Measurements from ENCODE around the gene FOXN4. TPM values are rescaled to one million over a fixed set of nuclear protein-coding genes. Genes with fewer than 3 reads are reported as not detected.

FOXN4 gene
- polyA plus RNA-seq, 1 donor from 2014 or later, result 0.14 TPM

- Histone ChIP-seq H3K79me2 (replicated peaks; ENCODE audit: insufficient read depth, low read length) (no peaks in the 10 kb centered on the region), H3K36me3 (ENCODE audit: insufficient read depth, low read length) (no peaks in the 10 kb centered on the region), H3F3A (ENCODE audit: insufficient read depth, low read length, poor library complexity, severe bottlenecking) (no peaks in the 10 kb centered on the region), H3K9me2 (ENCODE audit: insufficient read depth, low read length) (no peaks in the 10 kb centered on the region), H3K9me3 (ENCODE audit: low read length) (no peaks in the 10 kb centered on the region), H3K9ac (ENCODE audit: low read length) (no peak overlapping the region), H3K4me3 (ENCODE audit: low read length) (no peak overlapping the region), H2AFZ (ENCODE audit: low read depth, low read length) (no peak overlapping the region), H3K27ac (ENCODE audit: low read length) (no peak overlapping the region), H3K4me2 (ENCODE audit: low read length) (no peak overlapping the region), H4K20me1 (ENCODE audit: insufficient read depth) (no peaks in the 10 kb centered on the region), H3K27me3 (ENCODE audit: insufficient read depth, low read depth, low read length) (no peaks in the 10 kb centered on the region)
- TF ChIP-seq, protein P1, sequence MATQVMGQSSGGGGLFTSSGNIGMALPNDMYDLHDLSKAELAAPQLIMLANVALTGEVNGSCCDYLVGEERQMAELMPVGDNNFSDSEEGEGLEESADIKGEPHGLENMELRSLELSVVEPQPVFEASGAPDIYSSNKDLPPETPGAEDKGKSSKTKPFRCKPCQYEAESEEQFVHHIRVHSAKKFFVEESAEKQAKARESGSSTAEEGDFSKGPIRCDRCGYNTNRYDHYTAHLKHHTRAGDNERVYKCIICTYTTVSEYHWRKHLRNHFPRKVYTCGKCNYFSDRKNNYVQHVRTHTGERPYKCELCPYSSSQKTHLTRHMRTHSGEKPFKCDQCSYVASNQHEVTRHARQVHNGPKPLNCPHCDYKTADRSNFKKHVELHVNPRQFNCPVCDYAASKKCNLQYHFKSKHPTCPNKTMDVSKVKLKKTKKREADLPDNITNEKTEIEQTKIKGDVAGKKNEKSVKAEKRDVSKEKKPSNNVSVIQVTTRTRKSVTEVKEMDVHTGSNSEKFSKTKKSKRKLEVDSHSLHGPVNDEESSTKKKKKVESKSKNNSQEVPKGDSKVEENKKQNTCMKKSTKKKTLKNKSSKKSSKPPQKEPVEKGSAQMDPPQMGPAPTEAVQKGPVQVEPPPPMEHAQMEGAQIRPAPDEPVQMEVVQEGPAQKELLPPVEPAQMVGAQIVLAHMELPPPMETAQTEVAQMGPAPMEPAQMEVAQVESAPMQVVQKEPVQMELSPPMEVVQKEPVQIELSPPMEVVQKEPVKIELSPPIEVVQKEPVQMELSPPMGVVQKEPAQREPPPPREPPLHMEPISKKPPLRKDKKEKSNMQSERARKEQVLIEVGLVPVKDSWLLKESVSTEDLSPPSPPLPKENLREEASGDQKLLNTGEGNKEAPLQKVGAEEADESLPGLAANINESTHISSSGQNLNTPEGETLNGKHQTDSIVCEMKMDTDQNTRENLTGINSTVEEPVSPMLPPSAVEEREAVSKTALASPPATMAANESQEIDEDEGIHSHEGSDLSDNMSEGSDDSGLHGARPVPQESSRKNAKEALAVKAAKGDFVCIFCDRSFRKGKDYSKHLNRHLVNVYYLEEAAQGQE (IDR thresholded peaks at IDR 0.05; ENCODE audit: borderline replicate concordance), result no peak
- TF ChIP-seq CTCF (IDR thresholded peaks at IDR 0.05; ENCODE audit: poor library complexity, severe bottlenecking), result no peak
- TF ChIP-seq EP300 (conservative IDR thresholded peaks at IDR 0.05; ENCODE audit: poor library complexity, severe bottlenecking), result no peak
- no peak for TF ChIP-seq EZH2 (IDR thresholded peaks at IDR 0.05; ENCODE audit: borderline replicate concordance, insufficient read depth, low read length, poor library complexity, severe bottlenecking)
- no peak for TF ChIP-seq TAF1 (IDR thresholded peaks at IDR 0.05; ENCODE audit: low read depth)
- TF ChIP-seq MXI1 (conservative IDR thresholded peaks at IDR 0.05; ENCODE audit: poor library complexity, severe bottlenecking), result no peak
- no peak for TF ChIP-seq SMC3 (conservative IDR thresholded peaks at IDR 0.05; ENCODE audit: poor library complexity)
- TF ChIP-seq POLR2AphosphoS5 (IDR thresholded peaks at IDR 0.05), result no peak
- no peak for TF ChIP-seq RAD21 (conservative IDR thresholded peaks at IDR 0.05)
Observed at GRCh38 chr12:109294286-109294796, 14.7 kb downstream of the FOXN4 start.

GRCh38 chr12:109293106-109293505, 16.0 kb downstream of the FOXN4 start:
- H3K4me3 ChIP-seq (ENCODE audit: low read length), result no peak overlapping the region
- H3K79me2 ChIP-seq (replicated peaks; ENCODE audit: insufficient read depth, low read length), result no peaks in the 10 kb centered on the region
- no peaks in the 10 kb centered on the region for H4K20me1 ChIP-seq (ENCODE audit: insufficient read depth)
- H3K9me2 ChIP-seq (ENCODE audit: insufficient read depth, low read length), result no peaks in the 10 kb centered on the region
- no peaks in the 10 kb centered on the region for H3K27me3 ChIP-seq (ENCODE audit: insufficient read depth, low read depth, low read length)
- no peak overlapping the region for H2AFZ ChIP-seq (ENCODE audit: low read depth, low read length)
- no peaks in the 10 kb centered on the region for H3K36me3 ChIP-seq (ENCODE audit: insufficient read depth, low read length)
- TF ChIP-seq MXI1 (conservative IDR thresholded peaks at IDR 0.05; ENCODE audit: poor library complexity, severe bottlenecking), result no peak
- no peak for TF ChIP-seq POLR2AphosphoS5 (IDR thresholded peaks at IDR 0.05)
- TF ChIP-seq CTCF (IDR thresholded peaks at IDR 0.05; ENCODE audit: poor library complexity, severe bottlenecking), result no peak
- no peak for TF ChIP-seq TAF1 (IDR thresholded peaks at IDR 0.05; ENCODE audit: low read depth)
- no peak overlapping the region for H3K4me2 ChIP-seq (ENCODE audit: low read length)
- H3K9ac ChIP-seq (ENCODE audit: low read length), result no peak overlapping the region
- H3K9me3 ChIP-seq (ENCODE audit: low read length), result no peaks in the 10 kb centered on the region
- H3K27ac ChIP-seq (ENCODE audit: low read length), result no peak overlapping the region
- H3F3A ChIP-seq (ENCODE audit: insufficient read depth, low read length, poor library complexity, severe bottlenecking), result no peaks in the 10 kb centered on the region

All from neural cell (in vitro differentiated cells).